Mesendoderm (in vitro differentiated cells): ENCODE results near the gene NR3C1.

ENCODE experiments used
- DNase-seq: peaks from one replicate; pipeline ENCODE4 v3.0.0; 2013
- H2AK5ac ChIP-seq: 2 replicates; pipeline ENCODE4 v1.6.1; 2013; ENCODE audit warnings: low read length, inconsistent platforms
- H2BK120ac ChIP-seq: 2 replicates; pipeline ENCODE4 v1.6.1; 2013; ENCODE audit warnings: low read depth, mild to moderate bottlenecking, low read length, moderate library complexity, mixed read lengths
- H2BK15ac ChIP-seq: replicated peaks from 2 replicates; pipeline ENCODE4 v1.6.1; 2013; ENCODE audit warnings: low read depth, mild to moderate bottlenecking, moderate library complexity
- H2BK5ac ChIP-seq: 2 replicates; pipeline ENCODE4 v1.6.1; 2013; ENCODE audit warnings: low read length, inconsistent platforms
- H3K18ac ChIP-seq: 2 replicates; pipeline ENCODE4 v1.6.1; 2013; ENCODE audit warnings: mild to moderate bottlenecking, low read length, mixed read lengths
- H3K23ac ChIP-seq: one replicate; pipeline ENCODE4 v1.6.1; 2013; ENCODE audit warnings: low read length
- H3K27ac ChIP-seq: 2 replicates; pipeline ENCODE4 v1.5.1; 2013; ENCODE audit warnings: low read depth, mild to moderate bottlenecking, inconsistent platforms, low read length, moderate library complexity
- H3K27me3 ChIP-seq: 2 replicates; pipeline ENCODE4 v1.6.1; 2013; ENCODE audit warnings: low read length, control low read depth, mild to moderate bottlenecking, inconsistent platforms; ENCODE audit not compliant: insufficient read depth, poor library complexity
- H3K36me3 ChIP-seq: 2 replicates; pipeline ENCODE4 v1.6.1; 2013; ENCODE audit warnings: low read length, inconsistent platforms; ENCODE audit not compliant: control insufficient read depth, insufficient read depth
- H3K4ac ChIP-seq: one replicate; pipeline ENCODE4 v1.6.1; 2013; ENCODE audit warnings: low read depth, mild to moderate bottlenecking, low read length, moderate library complexity
- H3K4me1 ChIP-seq: 2 replicates; pipeline ENCODE4 v1.6.1; 2013; ENCODE audit warnings: low read depth, low read length, inconsistent platforms; ENCODE audit not compliant: control insufficient read depth
- H3K4me2 ChIP-seq: 2 replicates; pipeline ENCODE4 v1.6.1; 2013; ENCODE audit warnings: low read length
- H3K4me3 ChIP-seq: 2 replicates; pipeline ENCODE4 v1.5.1; 2013; ENCODE audit warnings: mild to moderate bottlenecking, low read length
- H3K56ac ChIP-seq: one replicate; pipeline ENCODE4 v1.6.1; 2013; ENCODE audit warnings: low read length
- H3K79me1 ChIP-seq: 2 replicates; pipeline ENCODE4 v1.6.1; 2013; ENCODE audit warnings: low read length, inconsistent platforms
- H3K79me2 ChIP-seq: 2 replicates; pipeline ENCODE4 v1.6.1; 2013; ENCODE audit warnings: mild to moderate bottlenecking, low read length; ENCODE audit not compliant: control insufficient read depth, insufficient read depth
- H3K9ac ChIP-seq: 2 replicates; pipeline ENCODE4 v1.6.1; 2013; ENCODE audit warnings: low read length, inconsistent platforms
- H4K5ac ChIP-seq: one replicate; pipeline ENCODE4 v1.6.1; 2013; ENCODE audit warnings: low read length
- H4K8ac ChIP-seq: one replicate; pipeline ENCODE4 v1.6.1; 2013; ENCODE audit warnings: low read depth, mild to moderate bottlenecking, control low read depth, low read length, moderate library complexity
- WGBS: extraction: QIAGEN DNeasy Blood & Tissue Kit; methylation state at CpG from one replicate; pipeline ENCODE4 v1.1.7; 2013; ENCODE audit warnings: low lambda C conversion rate, missing lambda C conversion rate; ENCODE audit not compliant: insufficient coverage; ENCODE audit errors: extremely low coverage; 5-methylcytosine and 5-hydroxymethylcytosine counted together

The NR3C1 gene

GRCh38 chr5:143354025-143354424, 49.5 kb downstream of the NR3C1 start:
- H3K4me3 ChIP-seq = no peak overlapping the region
- no peak overlapping the region for H3K56ac ChIP-seq
- H3K9ac ChIP-seq = no peak overlapping the region
- no peak overlapping the region for H3K4ac ChIP-seq
- no peak overlapping the region for H2AK5ac ChIP-seq
- no peaks in the 10 kb centered on the region for H3K36me3 ChIP-seq
- H2BK5ac ChIP-seq = no peak overlapping the region
- H3K18ac ChIP-seq = no peak overlapping the region
- H3K4me1 ChIP-seq = no peaks in the 10 kb centered on the region
- H4K8ac ChIP-seq = no peak overlapping the region
- H3K23ac ChIP-seq = no peak overlapping the region
- no peaks in the 10 kb centered on the region for H3K79me2 ChIP-seq
- H3K27me3 ChIP-seq = no peaks in the 10 kb centered on the region
- no peak overlapping the region for H3K4me2 ChIP-seq
- H3K27ac ChIP-seq = no peak overlapping the region
- no peaks in the 10 kb centered on the region for H3K79me1 ChIP-seq
- no peak overlapping the region for H2BK15ac ChIP-seq
- H4K5ac ChIP-seq = no peak overlapping the region
- no CpG with 5 or more reads among the region's 3 CpGs for WGBS
- no peak overlapping the region for H2BK120ac ChIP-seq
- no peak for DNase-seq

- Histone ChIP-seq H3K4me2 (no peak overlapping the region), H3K4ac (no peak overlapping the region), H2AK5ac (no peak overlapping the region), H3K27me3 (no peaks in the 10 kb centered on the region), H3K18ac (no peak overlapping the region), H2BK5ac (no peak overlapping the region), H3K79me1 (no peaks in the 10 kb centered on the region), H2BK15ac (no peak overlapping the region), H2BK120ac (no peak overlapping the region), H3K23ac (no peak overlapping the region), H4K8ac (no peak overlapping the region), H3K27ac (no peak overlapping the region), H3K9ac (no peak overlapping the region), H3K4me3 (no peak overlapping the region), H3K4me1 (no peaks in the 10 kb centered on the region), H3K56ac (no peak overlapping the region), H3K36me3 (no peaks in the 10 kb centered on the region), H4K5ac (no peak overlapping the region), H3K79me2 (no peaks in the 10 kb centered on the region)
- no peak for DNase-seq
- no CpG with 5 or more reads among the region's 1 CpG for WGBS
Observed at GRCh38 chr5:143352691-143353090, 50.8 kb downstream of the NR3C1 start.

- H3K27me3 ChIP-seq = no peaks in the 10 kb centered on the region
- H3K79me2 ChIP-seq = no peaks in the 10 kb centered on the region
- no peaks in the 10 kb centered on the region for H3K36me3 ChIP-seq
- no peak for DNase-seq
- H3K56ac ChIP-seq = no peak overlapping the region
- no peak overlapping the region for H2BK5ac ChIP-seq
- H3K4me1 ChIP-seq = no peaks in the 10 kb centered on the region
- no peaks in the 10 kb centered on the region for H3K79me1 ChIP-seq
- no peak overlapping the region for H3K9ac ChIP-seq
- H3K18ac ChIP-seq = no peak overlapping the region
- WGBS = no CpG with 5 or more reads among the region's 3 CpGs
- H3K23ac ChIP-seq = no peak overlapping the region
- no peak overlapping the region for H4K5ac ChIP-seq
- H2BK120ac ChIP-seq = no peak overlapping the region
- H4K8ac ChIP-seq = no peak overlapping the region
- no peak overlapping the region for H3K4ac ChIP-seq
- no peak overlapping the region for H3K27ac ChIP-seq
- H2BK15ac ChIP-seq = no peak overlapping the region
- H2AK5ac ChIP-seq = no peak overlapping the region
- no peak overlapping the region for H3K4me3 ChIP-seq
- H3K4me2 ChIP-seq = no peak overlapping the region
Observed at GRCh38 chr5:143350751-143351602, 52.5 kb downstream of the NR3C1 start.

GRCh38 chr5:143350341-143350740, 53.1 kb downstream of the NR3C1 start:
- Histone ChIP-seq H3K9ac (no peak overlapping the region), H3K4me1 (no peaks in the 10 kb centered on the region), H3K18ac (no peak overlapping the region), H3K79me2 (no peaks in the 10 kb centered on the region), H4K8ac (no peak overlapping the region), H4K5ac (no peak overlapping the region), H3K56ac (no peak overlapping the region), H3K27ac (no peak overlapping the region), H2BK15ac (no peak overlapping the region), H2AK5ac (no peak overlapping the region), H3K23ac (no peak overlapping the region), H3K79me1 (no peaks in the 10 kb centered on the region), H2BK120ac (no peak overlapping the region), H3K4me3 (no peak overlapping the region), H3K27me3 (no peaks in the 10 kb centered on the region), H3K4me2 (no peak overlapping the region), H3K36me3 (no peaks in the 10 kb centered on the region), H2BK5ac (no peak overlapping the region), H3K4ac (no peak overlapping the region)
- no CpG with 5 or more reads among the region's 1 CpG for whole genome bisulfite sequencing
- DNase-seq = no peak

- Histone ChIP-seq H3K27ac (no peak overlapping the region), H2BK120ac (no peak overlapping the region), H3K4me3 (no peak overlapping the region), H3K4me1 (no peaks in the 10 kb centered on the region), H2BK15ac (no peak overlapping the region), H3K36me3 (no peaks in the 10 kb centered on the region), H3K27me3 (no peaks in the 10 kb centered on the region), H3K23ac (no peak overlapping the region), H4K8ac (no peak overlapping the region), H2AK5ac (no peak overlapping the region), H3K56ac (no peak overlapping the region), H3K4ac (no peak overlapping the region), H3K18ac (no peak overlapping the region), H3K79me1 (peaks cover 2% of the 10 kb centered on the region), H4K5ac (no peak overlapping the region), H3K9ac (no peak overlapping the region), H3K79me2 (no peaks in the 10 kb centered on the region), H3K4me2 (no peak overlapping the region), H2BK5ac (no peak overlapping the region)
- DNase-seq = no peak
Observed at GRCh38 chr5:143349177-143349576, 54.3 kb downstream of the NR3C1 start.
